Stomach (tissue), 4 donors: Measurements from ENCODE around the gene IQUB.

ENCODE experiments used
- POLR2A ChIP-seq, 4 donors: fragments of 450-650 bp; IDR thresholded peaks; one replicate each; pipeline ENCODE4 v1.6.1; 2016; ENCODE audit warnings: antibody characterized with exemption in 4 of 4, control low read depth in 2 of 4, mild to moderate bottlenecking in 1 of 4, moderate library complexity in 1 of 4
- POLR2AphosphoS5 ChIP-seq, 3 donors: sonication (generic); formaldehyde crosslinking; IDR thresholded peaks; one replicate each; pipeline ENCODE4 v1.6.1; 2016; ENCODE audit warnings: antibody characterized with exemption in 3 of 3
- TF ChIP-seq, protein P1 (sequence below), 7 experiments: fragments of 450-650 bp in 4 of 7; fragments of 200-600 bp in 3 of 7; sonication (generic) in 3 of 7; IDR thresholded peaks; one replicate each; pipeline ENCODE4 v1.5.1; 2016 to 2019; ENCODE audit warnings: antibody characterized with exemption in 7 of 7, control low read depth in 2 of 7, mild to moderate bottlenecking in 1 of 7

DNA sequence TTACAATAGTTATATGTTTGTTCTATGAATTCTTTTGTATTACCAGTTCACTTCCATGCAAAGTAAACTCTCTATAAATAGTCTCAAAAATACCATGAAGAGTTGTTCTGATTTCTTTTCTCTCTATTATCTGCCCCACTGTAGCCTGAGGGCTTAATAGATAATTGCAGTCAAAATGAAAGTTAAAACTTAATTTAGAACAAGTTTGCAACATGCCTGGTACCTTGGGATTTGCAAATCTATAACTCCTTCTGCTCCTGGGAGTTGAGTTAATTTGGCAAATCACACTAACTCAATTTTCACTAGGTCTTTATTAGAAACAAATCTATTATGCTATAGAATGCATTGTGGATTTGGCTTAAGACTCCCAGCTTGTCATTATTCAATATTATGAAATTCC is 45.0 kb upstream of the IQUB start:
- TF ChIP-seq, protein P1, sequence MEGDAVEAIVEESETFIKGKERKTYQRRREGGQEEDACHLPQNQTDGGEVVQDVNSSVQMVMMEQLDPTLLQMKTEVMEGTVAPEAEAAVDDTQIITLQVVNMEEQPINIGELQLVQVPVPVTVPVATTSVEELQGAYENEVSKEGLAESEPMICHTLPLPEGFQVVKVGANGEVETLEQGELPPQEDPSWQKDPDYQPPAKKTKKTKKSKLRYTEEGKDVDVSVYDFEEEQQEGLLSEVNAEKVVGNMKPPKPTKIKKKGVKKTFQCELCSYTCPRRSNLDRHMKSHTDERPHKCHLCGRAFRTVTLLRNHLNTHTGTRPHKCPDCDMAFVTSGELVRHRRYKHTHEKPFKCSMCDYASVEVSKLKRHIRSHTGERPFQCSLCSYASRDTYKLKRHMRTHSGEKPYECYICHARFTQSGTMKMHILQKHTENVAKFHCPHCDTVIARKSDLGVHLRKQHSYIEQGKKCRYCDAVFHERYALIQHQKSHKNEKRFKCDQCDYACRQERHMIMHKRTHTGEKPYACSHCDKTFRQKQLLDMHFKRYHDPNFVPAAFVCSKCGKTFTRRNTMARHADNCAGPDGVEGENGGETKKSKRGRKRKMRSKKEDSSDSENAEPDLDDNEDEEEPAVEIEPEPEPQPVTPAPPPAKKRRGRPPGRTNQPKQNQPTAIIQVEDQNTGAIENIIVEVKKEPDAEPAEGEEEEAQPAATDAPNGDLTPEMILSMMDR (IDR thresholded peaks at IDR 0.05), result no peak
- TF ChIP-seq POLR2A (IDR thresholded peaks at IDR 0.05) (no peak), POLR2AphosphoS5 (IDR thresholded peaks at IDR 0.05) (no peak)
